SK-N-SH (cell line): ENCODE measurements around the gene FYCO1. TPM values are rescaled to one million over a fixed set of nuclear protein-coding genes. Genes with fewer than 3 reads are reported as not detected.

Source experiments
- CTCF ChIA-PET: fragments of 300-600, 350-600 bp; formaldehyde crosslinking; extraction: SDS; loops from one replicate; lab custom pipeline; 2021; lab: Yijun Ruan, JAX
- POLR2A ChIA-PET: fragments of 350-600 bp; sonication (Branson Sonifier 250); formaldehyde crosslinking; extraction: SDS; loops from one replicate; lab custom pipeline; 2020; ENCODE audit warnings: antibody characterized with exemption, inconsistent platforms; lab: Yijun Ruan, JAX
- DNase-seq: peaks from one replicate; pipeline ENCODE4 v3.0.0; 2012
- H2AFZ ChIP-seq: fragments of 200-600 bp; sonication (generic); 2 replicates; pipeline ENCODE4 v1.8.1; 2016; ENCODE audit warnings: antibody characterized with exemption, mild to moderate bottlenecking, low read depth
- H3F3A ChIP-seq: fragments of 200-600 bp; sonication (generic); replicated peaks from 2 replicates; pipeline ENCODE3; 2016; ENCODE audit warnings: antibody characterized with exemption, mild to moderate bottlenecking; ENCODE audit not compliant: insufficient read depth
- H3K27ac ChIP-seq, 2 experiments: fragments of 200-500 bp in 1 of 2; fragments of 200-600 bp in 1 of 2; sonication (Bioruptor generic) in 1 of 2; sonication (generic), shearing (Covaris generic) in 1 of 2; 2 replicates each; pipeline versions ENCODE4 v1.5.1 to v1.6.1; 2014 to 2016; ENCODE audit warnings: low read depth in 2 of 2, inconsistent platforms in 1 of 2, low read length in 1 of 2, mild to moderate bottlenecking in 1 of 2, mixed read lengths in 1 of 2
- H3K27me3 ChIP-seq: fragments of 200-600 bp; sonication (generic), shearing (Covaris generic); 2 replicates; pipeline ENCODE4 v1.6.1; 2016; ENCODE audit warnings: mixed run types; ENCODE audit not compliant: insufficient read depth
- H3K36me3 ChIP-seq, 2 experiments: fragments of 200-500 bp in 1 of 2; fragments of 200-600 bp in 1 of 2; sonication (Bioruptor generic) in 1 of 2; sonication (generic) in 1 of 2; replicated peaks in 1 of 2; 2 replicates each; pipeline versions ENCODE3 to v1.5.1; 2014 to 2016; ENCODE audit warnings: low read length in 1 of 2, mild to moderate bottlenecking in 1 of 2; ENCODE audit not compliant: insufficient read depth in 2 of 2, control insufficient read depth in 1 of 2
- H3K4me1 ChIP-seq, 2 experiments: fragments of 200-500 bp in 1 of 2; fragments of 200-600 bp in 1 of 2; sonication (Bioruptor generic) in 1 of 2; sonication (generic), shearing (Covaris generic) in 1 of 2; 2 replicates each; pipeline versions ENCODE4 v1.5.1 to v1.6.1; 2014 to 2016; ENCODE audit warnings: low read depth in 1 of 2, low read length in 1 of 2, mixed run types in 1 of 2; ENCODE audit not compliant: insufficient read depth in 2 of 2, control insufficient read depth in 1 of 2
- H3K4me2 ChIP-seq: fragments of 200-600 bp; sonication (generic), shearing (Covaris generic); 2 replicates; pipeline ENCODE4 v1.6.1; 2017; ENCODE audit warnings: mixed run types
- H3K4me3 ChIP-seq, 2 experiments: fragments of 200-500 bp in 1 of 2; fragments of 200-600 bp in 1 of 2; sonication (Bioruptor generic) in 1 of 2; sonication (generic), shearing (Covaris generic) in 1 of 2; 2 replicates each; pipeline versions ENCODE4 v1.5.1 to v1.8.1; 2014 to 2016; ENCODE audit warnings: low read depth in 2 of 2, inconsistent platforms in 1 of 2, low read length in 1 of 2, mild to moderate bottlenecking in 1 of 2, mixed read lengths in 1 of 2, moderate library complexity in 1 of 2
- H3K79me2 ChIP-seq: fragments of 200-600 bp; sonication (generic); 2 replicates; pipeline ENCODE4 v1.8.1; 2017; ENCODE audit warnings: mild to moderate bottlenecking; ENCODE audit not compliant: insufficient read depth
- H3K9ac ChIP-seq: fragments of 200-600 bp; sonication (generic); 2 replicates; pipeline ENCODE4 v1.6.1; 2017; ENCODE audit warnings: mixed run types
- H3K9me2 ChIP-seq: fragments of 200-600 bp; sonication (generic); 2 replicates; pipeline ENCODE4 v1.6.1; 2017; ENCODE audit warnings: mixed run types
- H3K9me3 ChIP-seq: fragments of 200-600 bp; sonication (generic); 2 replicates; pipeline ENCODE4 v1.6.1; 2017; ENCODE audit warnings: mixed run types, mild to moderate bottlenecking, moderate library complexity
- H4K20me1 ChIP-seq: fragments of 200-600 bp; sonication (generic); 2 replicates; pipeline ENCODE4 v1.6.1; 2017; ENCODE audit warnings: mild to moderate bottlenecking, mixed run types; ENCODE audit not compliant: insufficient read depth
- CHD2 ChIP-seq: fragments of 150-350 bp; IDR thresholded peaks from 2 replicates; pipeline ENCODE4 v1.6.1; 2018; ENCODE audit warnings: low read length; ENCODE audit not compliant: partially characterized antibody
- FOSL2 ChIP-seq: IDR thresholded peaks from 2 replicates; pipeline ENCODE4 v1.4.0; 2012; ENCODE audit warnings: low read depth, mild to moderate bottlenecking, moderate library complexity, borderline replicate concordance
- FOXJ3 ChIP-seq: sonication (generic); formaldehyde crosslinking; IDR thresholded peaks from 2 replicates; pipeline ENCODE4 v1.5.1; 2020; ENCODE audit warnings: mild to moderate bottlenecking, missing genetic modification reagents
- GATA2 ChIP-seq: sonication (generic); formaldehyde crosslinking; IDR thresholded peaks from 2 replicates; pipeline ENCODE4 v1.5.0; 2020; ENCODE audit warnings: mild to moderate bottlenecking, missing genetic modification reagents
- JUND ChIP-seq: IDR thresholded peaks from 2 replicates; pipeline ENCODE4 v1.4.0; 2012
- POLR2AphosphoS5 ChIP-seq: IDR thresholded peaks from 2 replicates; pipeline ENCODE4 v1.6.1; 2012; ENCODE audit warnings: low read depth, low read length
- RAD21 ChIP-seq: IDR thresholded peaks from 2 replicates; pipeline ENCODE4 v1.6.1; 2012; ENCODE audit warnings: mild to moderate bottlenecking, low read length
- RCOR1 ChIP-seq: fragments of 150-350 bp; IDR thresholded peaks from 2 replicates; pipeline ENCODE4 v1.6.1; 2017; ENCODE audit warnings: antibody characterized with exemption, low read length
- REST ChIP-seq: IDR thresholded peaks from 2 replicates; pipeline ENCODE4 v1.6.1; 2012; ENCODE audit warnings: mild to moderate bottlenecking, low read depth, low read length, moderate library complexity
- RFX5 ChIP-seq: IDR thresholded peaks from 2 replicates; pipeline ENCODE4 v1.6.1; 2012; ENCODE audit warnings: mild to moderate bottlenecking, improper control_type of control experiment, low read length
- TCF12 ChIP-seq: IDR thresholded peaks from 2 replicates; pipeline ENCODE4 v1.4.0; 2012
- USF1 ChIP-seq: IDR thresholded peaks from 2 replicates; pipeline ENCODE4 v1.4.0; 2012; ENCODE audit warnings: low read depth, borderline replicate concordance
- WGBS: methylation state at CpG from one replicate; pipeline ENCODE4 v1.1.6; 2017; ENCODE audit warnings: low lambda C conversion rate; 5-methylcytosine and 5-hydroxymethylcytosine counted together
- polyA plus RNA-seq, 3 experiments: library from polyadenylated mRNA; depleted of rRNA; stranded (reverse); fragments of >200 nt; gene quantifications; 2 replicates each; pipeline ENCODE4 v1.2.3, GENCODE V29; 2012
- TF ChIP-seq, protein P1 (sequence below): fragments of 150-350 bp; IDR thresholded peaks from 2 replicates; pipeline ENCODE4 v1.6.1; 2016; ENCODE audit warnings: mild to moderate bottlenecking, low read depth, low read length
- TF ChIP-seq, protein P2 (sequence below): fragments of 200-600 bp; sonication (generic); IDR thresholded peaks from 2 replicates; pipeline ENCODE4 v1.6.1; 2017; ENCODE audit warnings: antibody characterized with exemption, mild to moderate bottlenecking, moderate library complexity

Gene FYCO1
- polyA plus RNA-seq, 1 of the 3 experiments (the other 2 are of a cell fraction): 5.5 TPM

- TF ChIP-seq REST: peak; percentile 58; the same call in 1 of the 2 replicates
- TF ChIP-seq RAD21: no peak
- no peak for TF ChIP-seq CHD2
- TF ChIP-seq, protein P1, sequence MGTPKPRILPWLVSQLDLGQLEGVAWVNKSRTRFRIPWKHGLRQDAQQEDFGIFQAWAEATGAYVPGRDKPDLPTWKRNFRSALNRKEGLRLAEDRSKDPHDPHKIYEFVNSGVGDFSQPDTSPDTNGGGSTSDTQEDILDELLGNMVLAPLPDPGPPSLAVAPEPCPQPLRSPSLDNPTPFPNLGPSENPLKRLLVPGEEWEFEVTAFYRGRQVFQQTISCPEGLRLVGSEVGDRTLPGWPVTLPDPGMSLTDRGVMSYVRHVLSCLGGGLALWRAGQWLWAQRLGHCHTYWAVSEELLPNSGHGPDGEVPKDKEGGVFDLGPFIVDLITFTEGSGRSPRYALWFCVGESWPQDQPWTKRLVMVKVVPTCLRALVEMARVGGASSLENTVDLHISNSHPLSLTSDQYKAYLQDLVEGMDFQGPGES: no peak
- no peak for TF ChIP-seq RCOR1
- no peak for TF ChIP-seq FOXJ3 (CRISPR knock-in tag)
- TF ChIP-seq, all 33 proteins: peak for 8
These were observed 2.8 kb downstream of the FYCO1 start (continued) for GRCh38 chr3:45992821-45993221.

DNA sequence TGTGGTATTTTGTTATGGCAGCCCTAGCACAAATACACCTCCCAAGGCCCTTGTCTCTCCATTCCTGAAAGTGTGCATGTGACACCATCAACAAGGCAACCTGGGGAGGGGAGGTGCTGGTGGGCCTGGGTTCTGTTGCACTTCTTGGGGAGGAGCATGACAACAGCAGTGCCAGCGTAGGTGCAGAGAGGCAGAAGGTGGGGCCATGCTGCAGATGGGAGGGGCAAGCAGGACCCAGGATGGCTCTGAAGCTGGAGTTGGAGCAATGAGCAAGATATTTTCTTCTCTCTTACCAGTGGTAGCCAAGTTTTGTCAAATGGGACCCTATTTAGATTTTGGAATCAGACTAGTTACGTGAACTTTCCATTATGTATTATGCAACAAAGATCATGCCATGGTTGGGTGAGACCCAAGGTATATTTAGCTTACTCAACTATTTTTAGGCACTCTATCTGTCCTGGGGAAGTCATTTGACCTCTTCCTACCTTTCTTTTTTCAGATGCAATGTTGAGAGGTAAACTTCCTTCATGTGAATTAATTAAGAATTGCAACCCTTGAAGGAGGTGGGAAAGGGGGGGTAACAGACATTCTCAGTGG lies 3.4 kb downstream of the FYCO1 start:
- POLR2A ChIA-PET: interaction anchor here (0.9 kb wide), 1 partner anchor 8 kb away, joined by 3 read pairs; no protein-coding TSS in a partner anchor
- H3K79me2 ChIP-seq: peaks cover 23% of the 10 kb centered on the region; the same call in 1 of the 2 replicates
- TF ChIP-seq POLR2AphosphoS5: no peak
- TF ChIP-seq RFX5: no peak
- no peak for TF ChIP-seq USF1
- TF ChIP-seq FOSL2: no peak
- no peak for TF ChIP-seq TCF12
- TF ChIP-seq, protein P2, sequence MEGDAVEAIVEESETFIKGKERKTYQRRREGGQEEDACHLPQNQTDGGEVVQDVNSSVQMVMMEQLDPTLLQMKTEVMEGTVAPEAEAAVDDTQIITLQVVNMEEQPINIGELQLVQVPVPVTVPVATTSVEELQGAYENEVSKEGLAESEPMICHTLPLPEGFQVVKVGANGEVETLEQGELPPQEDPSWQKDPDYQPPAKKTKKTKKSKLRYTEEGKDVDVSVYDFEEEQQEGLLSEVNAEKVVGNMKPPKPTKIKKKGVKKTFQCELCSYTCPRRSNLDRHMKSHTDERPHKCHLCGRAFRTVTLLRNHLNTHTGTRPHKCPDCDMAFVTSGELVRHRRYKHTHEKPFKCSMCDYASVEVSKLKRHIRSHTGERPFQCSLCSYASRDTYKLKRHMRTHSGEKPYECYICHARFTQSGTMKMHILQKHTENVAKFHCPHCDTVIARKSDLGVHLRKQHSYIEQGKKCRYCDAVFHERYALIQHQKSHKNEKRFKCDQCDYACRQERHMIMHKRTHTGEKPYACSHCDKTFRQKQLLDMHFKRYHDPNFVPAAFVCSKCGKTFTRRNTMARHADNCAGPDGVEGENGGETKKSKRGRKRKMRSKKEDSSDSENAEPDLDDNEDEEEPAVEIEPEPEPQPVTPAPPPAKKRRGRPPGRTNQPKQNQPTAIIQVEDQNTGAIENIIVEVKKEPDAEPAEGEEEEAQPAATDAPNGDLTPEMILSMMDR: no peak
- TF ChIP-seq JUND: no peak
- no peak for TF ChIP-seq GATA2 (CRISPR knock-in tag)
- TF ChIP-seq, all 33 proteins: peak for 0
- H2AFZ ChIP-seq: no peak overlapping the region
- no peaks in the 10 kb centered on the region for H3K36me3 ChIP-seq
- no peak for DNase-seq
- H3K4me3 ChIP-seq: no peak overlapping the region
- no peaks in the 10 kb centered on the region for H3K27me3 ChIP-seq
- H4K20me1 ChIP-seq: no peaks in the 10 kb centered on the region
- no peaks in the 10 kb centered on the region for H3K9me2 ChIP-seq
- H3K4me1 ChIP-seq: peaks cover 19 to 42% of the 10 kb centered on the region in 2 experiments
- 100% methylated on average over 2 of the region's 2 CpGs for WGBS
- peak overlapping the region in 1 of 2 experiments; percentile 52; a peak in 2 of 4 replicates for H3K27ac ChIP-seq
- peaks cover 11% of the 10 kb centered on the region for H3F3A ChIP-seq
- CTCF ChIA-PET: no interaction called here
- H3K4me2 ChIP-seq: no peak overlapping the region
- H3K9ac ChIP-seq: no peak overlapping the region
- no peaks in the 10 kb centered on the region for H3K9me3 ChIP-seq
